BJ (cell line): ENCODE measurements around the gene ANGPTL2. TPM values are rescaled to one million over a fixed set of nuclear protein-coding genes. Genes with fewer than 3 reads are reported as not detected.

Source experiments
- CTCF ChIA-PET: fragments of 350-600 bp; formaldehyde crosslinking; extraction: SDS; loops from one replicate; lab custom pipeline; 2021; ENCODE audit warnings: antibody characterized with exemption, inconsistent platforms; lab: Yijun Ruan, JAX
- POLR2A ChIA-PET: fragments of 300-600 bp; sonication (Branson Sonifier 250); formaldehyde crosslinking; extraction: SDS; loops from one replicate; lab custom pipeline; 2021; ENCODE audit warnings: antibody characterized with exemption; lab: Charles Lee
- DNase-seq: peaks from one replicate; pipeline ENCODE4 v3.0.0-alpha.2; 2011; ENCODE audit warnings: low read depth
- H3K27me3 ChIP-seq: 2 replicates; pipeline ENCODE4 v1.6.0; 2011; ENCODE audit warnings: low read length; ENCODE audit not compliant: control insufficient read depth, insufficient read depth
- H3K36me3 ChIP-seq: 2 replicates; pipeline ENCODE4 v1.5.1; 2011; ENCODE audit warnings: low read length; ENCODE audit not compliant: control insufficient read depth, insufficient read depth
- H3K4me3 ChIP-seq: 2 replicates; pipeline ENCODE4 v1.5.1; 2011; ENCODE audit warnings: low read depth, mild to moderate bottlenecking, control low read depth, low read length
- polyA plus RNA-seq: library from polyadenylated mRNA; depleted of rRNA; stranded (reverse); fragments of >200 nt; gene quantifications from 2 replicates; pipeline ENCODE4 v1.2.3, GENCODE V29; 2011
- TF ChIP-seq, protein P1 (sequence below): IDR thresholded peaks from 2 replicates; pipeline ENCODE4 v1.5.1; 2011; ENCODE audit warnings: low read depth, mild to moderate bottlenecking, control low read depth, inconsistent platforms, low read length, moderate library complexity; ENCODE audit not compliant: insufficient read depth

Gene ANGPTL2
- polyA plus RNA-seq, 1 experiment, result 47.0 TPM

DNA sequence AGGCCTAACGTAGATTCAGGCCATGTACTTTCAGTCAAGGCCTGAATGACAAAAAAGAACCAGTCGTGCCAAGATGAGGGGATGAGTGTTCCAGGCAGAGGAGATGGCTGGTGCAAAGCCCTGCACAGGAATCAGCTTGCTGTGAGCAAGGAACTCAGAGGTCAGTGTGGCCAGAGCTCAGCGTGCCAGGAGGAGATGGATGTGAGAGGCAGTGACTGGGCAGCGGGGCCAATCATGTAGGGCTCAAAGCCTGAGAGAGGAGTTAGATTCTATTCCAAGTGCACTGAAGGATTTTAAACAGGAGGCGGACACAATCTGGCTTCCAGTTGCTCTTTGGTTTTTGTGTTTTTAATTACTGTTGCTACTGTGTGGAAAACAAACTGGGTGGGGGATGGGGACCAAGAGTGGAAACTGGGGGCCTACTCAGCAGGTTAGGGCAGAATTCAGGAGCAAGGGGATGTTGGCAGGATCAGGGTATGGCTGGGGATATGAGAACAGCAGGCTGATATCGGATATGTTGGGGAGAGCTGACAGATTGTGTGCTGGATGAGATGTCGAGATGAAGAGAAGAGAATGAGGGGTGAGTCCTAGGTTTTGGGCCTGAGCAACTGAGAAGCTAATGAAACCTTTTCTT, 64.3 kb downstream of the ANGPTL2 start:
- TF ChIP-seq, protein P1, sequence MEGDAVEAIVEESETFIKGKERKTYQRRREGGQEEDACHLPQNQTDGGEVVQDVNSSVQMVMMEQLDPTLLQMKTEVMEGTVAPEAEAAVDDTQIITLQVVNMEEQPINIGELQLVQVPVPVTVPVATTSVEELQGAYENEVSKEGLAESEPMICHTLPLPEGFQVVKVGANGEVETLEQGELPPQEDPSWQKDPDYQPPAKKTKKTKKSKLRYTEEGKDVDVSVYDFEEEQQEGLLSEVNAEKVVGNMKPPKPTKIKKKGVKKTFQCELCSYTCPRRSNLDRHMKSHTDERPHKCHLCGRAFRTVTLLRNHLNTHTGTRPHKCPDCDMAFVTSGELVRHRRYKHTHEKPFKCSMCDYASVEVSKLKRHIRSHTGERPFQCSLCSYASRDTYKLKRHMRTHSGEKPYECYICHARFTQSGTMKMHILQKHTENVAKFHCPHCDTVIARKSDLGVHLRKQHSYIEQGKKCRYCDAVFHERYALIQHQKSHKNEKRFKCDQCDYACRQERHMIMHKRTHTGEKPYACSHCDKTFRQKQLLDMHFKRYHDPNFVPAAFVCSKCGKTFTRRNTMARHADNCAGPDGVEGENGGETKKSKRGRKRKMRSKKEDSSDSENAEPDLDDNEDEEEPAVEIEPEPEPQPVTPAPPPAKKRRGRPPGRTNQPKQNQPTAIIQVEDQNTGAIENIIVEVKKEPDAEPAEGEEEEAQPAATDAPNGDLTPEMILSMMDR, result no peak
- POLR2A ChIA-PET, result no interaction called here
- H3K27me3 ChIP-seq, result no peaks in the 10 kb centered on the region
- no peak for DNase-seq
- H3K36me3 ChIP-seq, result no peaks in the 10 kb centered on the region
- CTCF ChIA-PET, result interaction anchor here (1.1 kb wide), 1 partner anchor 117 kb away, joined by 3 read pairs; no protein-coding TSS in a partner anchor
- H3K4me3 ChIP-seq, result no peak overlapping the region

GRCh38 chr9:127056446-127056845, 66.0 kb downstream of the ANGPTL2 start:
- H3K27me3 ChIP-seq, result no peaks in the 10 kb centered on the region
- TF ChIP-seq, protein P1, result no peak
- POLR2A ChIA-PET, result no interaction called here
- no peak for DNase-seq
- CTCF ChIA-PET, result no interaction called here
- no peaks in the 10 kb centered on the region for H3K36me3 ChIP-seq
- H3K4me3 ChIP-seq, result no peak overlapping the region

GRCh38 chr9:127055745-127056402, 66.6 kb downstream of the ANGPTL2 start:
- TF ChIP-seq, protein P1, result no peak
- POLR2A ChIA-PET, result no interaction called here
- CTCF ChIA-PET, result interaction anchor here (1.4 kb wide), 1 partner anchor 11 kb away, joined by 3 read pairs; no protein-coding TSS in a partner anchor
- no peak for DNase-seq
- Histone ChIP-seq H3K27me3 (no peaks in the 10 kb centered on the region), H3K4me3 (no peak overlapping the region), H3K36me3 (no peaks in the 10 kb centered on the region)

- DNase-seq, result no peak
- Histone ChIP-seq H3K4me3 (no peak overlapping the region), H3K27me3 (no peaks in the 10 kb centered on the region), H3K36me3 (no peaks in the 10 kb centered on the region)
- TF ChIP-seq, protein P1, result no peak
- CTCF ChIA-PET, result no interaction called here
- POLR2A ChIA-PET, result no interaction called here
Measured at GRCh38 chr9:127053960-127054359, 68.5 kb downstream of the ANGPTL2 start.

DNA sequence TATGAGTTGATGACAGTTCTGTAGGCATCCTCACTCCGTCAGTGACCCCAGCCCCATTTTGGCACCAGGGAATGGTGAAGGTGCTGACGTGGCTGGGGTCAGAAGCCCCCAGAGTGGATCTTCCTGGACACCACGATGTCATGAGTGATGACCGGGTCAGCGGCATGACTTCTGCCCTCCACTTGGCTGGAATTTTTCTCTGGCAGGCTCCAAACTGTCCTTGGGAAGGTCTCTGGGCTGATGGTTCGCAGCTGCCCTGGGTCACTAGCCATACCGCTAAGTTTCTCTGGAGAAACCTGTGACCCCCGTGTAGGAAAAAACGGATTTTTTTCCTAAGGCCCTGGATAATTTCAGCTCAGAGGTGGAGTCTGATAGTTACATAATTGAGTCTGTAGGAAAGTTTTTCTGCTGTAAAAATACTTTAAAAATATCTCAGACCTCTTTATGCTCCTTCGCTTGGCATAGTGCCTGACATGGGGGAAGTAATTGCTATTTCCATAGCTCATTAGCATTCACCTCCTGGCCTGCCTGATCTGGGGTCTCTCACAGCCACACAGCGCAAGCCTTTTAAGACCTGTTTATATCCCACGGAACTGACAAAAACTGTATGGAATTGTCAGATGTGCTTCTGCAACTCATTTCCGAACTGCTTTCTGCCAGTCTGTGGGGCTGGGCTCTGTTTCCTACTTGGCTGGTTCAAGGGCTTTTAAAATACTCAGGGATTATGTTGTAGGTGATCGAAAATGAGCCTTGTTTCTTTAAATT, 69.2 kb downstream of the ANGPTL2 start:
- POLR2A ChIA-PET, result no interaction called here
- Histone ChIP-seq H3K4me3 (no peak overlapping the region), H3K27me3 (no peaks in the 10 kb centered on the region), H3K36me3 (no peaks in the 10 kb centered on the region)
- DNase-seq, result no peak
- TF ChIP-seq, protein P1, result no peak
- CTCF ChIA-PET, result no interaction called here
